Mesenchymal stem cell (in vitro differentiated cells and primary cell): ENCODE results near the gene GDAP2.
A peak's percentile ranks its signal among the peaks of the same experiment; 100 is the strongest.

Experiments
- DNase-seq: peaks from one replicate; pipeline ENCODE4 v3.0.0-alpha.2; 2013
- H2AFZ ChIP-seq: one replicate; pipeline ENCODE4 v1.6.1; 2013; ENCODE audit warnings: low read depth, mild to moderate bottlenecking, control low read depth, inconsistent platforms, low read length, moderate library complexity
- H2AK5ac ChIP-seq: 2 replicates; pipeline ENCODE4 v1.6.1; 2013; ENCODE audit warnings: low read length, moderate library complexity, mild to moderate bottlenecking, inconsistent platforms; ENCODE audit not compliant: severe bottlenecking
- H2BK120ac ChIP-seq: one replicate; pipeline ENCODE4 v1.6.1; 2013; ENCODE audit warnings: low read depth, mild to moderate bottlenecking, inconsistent platforms, low read length, moderate library complexity
- H2BK12ac ChIP-seq, 2 experiments: one replicate each; pipeline ENCODE4 v1.6.1; 2013; ENCODE audit warnings: inconsistent platforms in 2 of 2, low read length in 2 of 2, mild to moderate bottlenecking in 2 of 2, moderate library complexity in 2 of 2, control low read depth in 1 of 2
- H2BK15ac ChIP-seq: one replicate; pipeline ENCODE4 v1.6.1; 2013; ENCODE audit warnings: mild to moderate bottlenecking, low read depth, inconsistent platforms; ENCODE audit not compliant: poor library complexity, severe bottlenecking
- H2BK5ac ChIP-seq: 2 replicates; pipeline ENCODE4 v1.6.1; 2013; ENCODE audit warnings: low read depth, mild to moderate bottlenecking, low read length, control low read depth, inconsistent platforms; ENCODE audit not compliant: poor library complexity, severe bottlenecking
- H3K14ac ChIP-seq, 2 experiments: one replicate each; pipeline ENCODE4 v1.6.1; 2013; ENCODE audit warnings: inconsistent platforms in 2 of 2, low read length in 2 of 2, control low read depth in 1 of 2, mild to moderate bottlenecking in 1 of 2, moderate library complexity in 1 of 2
- H3K18ac ChIP-seq, 2 experiments: one replicate each; pipeline ENCODE4 v1.6.1; 2013; ENCODE audit warnings: inconsistent platforms in 2 of 2, low read length in 2 of 2, control low read depth in 1 of 2, low read depth in 1 of 2, mild to moderate bottlenecking in 1 of 2
- H3K23ac ChIP-seq, 2 experiments: one replicate each; pipeline ENCODE4 v1.6.1; 2013; ENCODE audit warnings: inconsistent platforms in 2 of 2, low read length in 2 of 2, mild to moderate bottlenecking in 2 of 2, moderate library complexity in 2 of 2, control low read depth in 1 of 2
- H3K27ac ChIP-seq: 2 replicates; pipeline ENCODE4 v1.5.1; 2013; ENCODE audit warnings: mild to moderate bottlenecking, moderate library complexity, low read length, control low read depth, inconsistent platforms; ENCODE audit not compliant: poor library complexity, severe bottlenecking
- H3K27me3 ChIP-seq, 2 experiments: 2 replicates each; pipeline versions ENCODE4 v1.6.1 to v1.7.0; 2013; ENCODE audit warnings: low read length in 2 of 2, mild to moderate bottlenecking in 2 of 2, moderate library complexity in 2 of 2, control low read depth in 1 of 2, inconsistent platforms in 1 of 2; ENCODE audit not compliant: control insufficient read depth in 1 of 2, insufficient read depth in 1 of 2
- H3K36me3 ChIP-seq, 2 experiments: 2 replicates each; pipeline versions ENCODE4 v1.6.1 to v1.7.0; 2013; ENCODE audit warnings: low read length in 2 of 2, control low read depth in 1 of 2, inconsistent platforms in 1 of 2, low read depth in 1 of 2, mild to moderate bottlenecking in 1 of 2; ENCODE audit not compliant: insufficient read depth in 2 of 2, control insufficient read depth in 1 of 2
- H3K4ac ChIP-seq, 2 experiments: one replicate each; pipeline ENCODE4 v1.6.1; 2013; ENCODE audit warnings: inconsistent platforms in 2 of 2, low read length in 2 of 2, mild to moderate bottlenecking in 2 of 2, moderate library complexity in 2 of 2, control low read depth in 1 of 2, low read depth in 1 of 2
- H3K4me1 ChIP-seq: 2 replicates; pipeline ENCODE4 v1.6.1; 2013; ENCODE audit warnings: low read depth, low read length, control low read depth; ENCODE audit not compliant: control insufficient read depth, insufficient read depth
- H3K4me2 ChIP-seq: 2 replicates; pipeline ENCODE4 v1.6.1; 2013; ENCODE audit warnings: low read length, mild to moderate bottlenecking, inconsistent platforms; ENCODE audit not compliant: poor library complexity, severe bottlenecking
- H3K4me3 ChIP-seq, 2 experiments: 2 replicates each; pipeline versions ENCODE4 v1.5.1 to v1.7.0; 2013; ENCODE audit warnings: low read length in 2 of 2, mild to moderate bottlenecking in 2 of 2, control low read depth in 1 of 2, low read depth in 1 of 2; ENCODE audit not compliant: insufficient read depth in 1 of 2
- H3K79me1 ChIP-seq: replicated peaks from 2 replicates; pipeline ENCODE4 v1.6.1; 2013; ENCODE audit warnings: mild to moderate bottlenecking, control low read depth, low read length, inconsistent platforms; ENCODE audit not compliant: poor library complexity, severe bottlenecking
- H3K9ac ChIP-seq: 2 replicates; pipeline ENCODE4 v1.7.0; 2013; ENCODE audit warnings: mild to moderate bottlenecking, low read length, moderate library complexity
- H3K9me3 ChIP-seq: 2 replicates; pipeline ENCODE4 v1.7.0; 2013; ENCODE audit warnings: mild to moderate bottlenecking, low read length; ENCODE audit not compliant: control insufficient read depth
- H4K8ac ChIP-seq: one replicate; pipeline ENCODE4 v1.6.1; 2013; ENCODE audit warnings: inconsistent platforms, mild to moderate bottlenecking, low read length, moderate library complexity
- H4K91ac ChIP-seq: one replicate; pipeline ENCODE4 v1.6.1; 2013; ENCODE audit warnings: mild to moderate bottlenecking, low read length, inconsistent platforms
- WGBS: methylation state at CpG from one replicate; pipeline ENCODE4 v1.1.7; 2013; ENCODE audit warnings: mixed read lengths; 5-methylcytosine and 5-hydroxymethylcytosine counted together

GDAP2 gene

DNA sequence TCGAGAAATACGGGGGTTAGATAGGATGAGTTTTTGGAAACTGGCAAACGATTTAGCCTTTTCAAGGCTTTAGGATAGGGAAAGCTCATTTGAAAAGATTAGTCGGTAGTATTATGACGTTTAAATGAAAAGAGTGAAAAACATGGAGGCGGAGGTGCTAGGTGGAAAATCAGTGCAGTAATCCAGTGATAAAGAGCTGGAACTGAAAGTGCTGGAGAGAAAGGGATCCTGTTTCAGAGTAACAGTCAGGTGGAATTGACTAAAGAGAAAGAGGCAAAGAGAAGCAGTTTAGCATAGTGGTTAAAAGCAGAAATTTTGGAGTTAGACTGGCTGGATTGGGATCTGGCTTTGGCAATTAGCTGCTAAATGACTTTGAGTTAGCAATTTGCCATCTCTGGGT is 1.1 kb upstream of the GDAP2 start:
- Histone ChIP-seq H2BK15ac (no peak overlapping the region), H2BK5ac (no peak overlapping the region), H2AK5ac (no peak overlapping the region), H3K36me3 (peaks cover 0 to 12% of the 10 kb centered on the region in 2 experiments), H4K8ac (no peak overlapping the region), H2BK12ac (no peak overlapping the region), H3K4me1 (peaks cover 3% of the 10 kb centered on the region), H4K91ac (no peak overlapping the region), H3K14ac (no peak overlapping the region), H3K23ac (no peak overlapping the region), H2BK120ac (no peak overlapping the region), H3K27ac (no peak overlapping the region), H3K9me3 (no peaks in the 10 kb centered on the region), H3K27me3 (no peaks in the 10 kb centered on the region), H3K9ac (peak overlapping the region; percentile 95), H3K4me2 (peak overlapping the region; percentile 81), H3K18ac (no peak overlapping the region), H3K79me1 (peaks cover 7% of the 10 kb centered on the region), H3K4ac (no peak overlapping the region), H3K4me3 (peak overlapping the region in 1 of 2 experiments; percentile 100), H2AFZ (no peak overlapping the region)
- 11% methylated on average over 6 of the region's 6 CpGs for WGBS
- peak; percentile 38 for DNase-seq

DNA sequence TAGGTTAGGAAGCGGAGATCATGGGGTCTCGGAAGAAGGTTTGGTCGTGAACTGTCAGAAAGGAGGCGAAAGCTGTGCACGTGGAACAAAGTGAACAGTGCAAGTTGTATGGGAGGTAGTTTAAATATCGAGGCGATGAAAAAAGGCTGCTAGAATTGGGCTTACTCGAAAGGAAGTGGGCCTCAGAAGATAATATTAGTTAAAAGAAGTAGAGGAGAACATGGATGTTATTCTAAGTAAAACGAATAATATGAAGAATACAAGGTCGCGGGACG is 689 bp upstream of the GDAP2 start:
- H3K4me2 ChIP-seq: peak overlapping the region; percentile 81
- WGBS: under 1% methylated on average over 12 of the region's 12 CpGs
- H3K4me1 ChIP-seq: peaks cover 3% of the 10 kb centered on the region
- no peaks in the 10 kb centered on the region for H3K27me3 ChIP-seq
- H3K36me3 ChIP-seq: peaks cover 0 to 9% of the 10 kb centered on the region in 2 experiments
- no peak overlapping the region for H4K91ac ChIP-seq
- no peak for DNase-seq
- no peak overlapping the region for H2BK12ac ChIP-seq
- peak overlapping the region; percentile 72 to 100 for H3K4me3 ChIP-seq
- no peaks in the 10 kb centered on the region for H3K9me3 ChIP-seq
- H2AFZ ChIP-seq: peak overlapping the region; percentile 30
- no peak overlapping the region for H3K23ac ChIP-seq
- H3K4ac ChIP-seq: peak overlapping the region in 1 of 2 experiments; percentile 61
- peak overlapping the region; percentile 95 for H3K9ac ChIP-seq
- H2BK120ac ChIP-seq: no peak overlapping the region
- no peak overlapping the region for H2BK5ac ChIP-seq
- peak overlapping the region in 1 of 2 experiments; percentile 5 for H3K14ac ChIP-seq
- H3K27ac ChIP-seq: peak overlapping the region; percentile 13
- H3K18ac ChIP-seq: peak overlapping the region in 1 of 2 experiments; percentile 55
- peaks cover 7% of the 10 kb centered on the region for H3K79me1 ChIP-seq
- no peak overlapping the region for H2AK5ac ChIP-seq
- H4K8ac ChIP-seq: no peak overlapping the region
- no peak overlapping the region for H2BK15ac ChIP-seq

DNA sequence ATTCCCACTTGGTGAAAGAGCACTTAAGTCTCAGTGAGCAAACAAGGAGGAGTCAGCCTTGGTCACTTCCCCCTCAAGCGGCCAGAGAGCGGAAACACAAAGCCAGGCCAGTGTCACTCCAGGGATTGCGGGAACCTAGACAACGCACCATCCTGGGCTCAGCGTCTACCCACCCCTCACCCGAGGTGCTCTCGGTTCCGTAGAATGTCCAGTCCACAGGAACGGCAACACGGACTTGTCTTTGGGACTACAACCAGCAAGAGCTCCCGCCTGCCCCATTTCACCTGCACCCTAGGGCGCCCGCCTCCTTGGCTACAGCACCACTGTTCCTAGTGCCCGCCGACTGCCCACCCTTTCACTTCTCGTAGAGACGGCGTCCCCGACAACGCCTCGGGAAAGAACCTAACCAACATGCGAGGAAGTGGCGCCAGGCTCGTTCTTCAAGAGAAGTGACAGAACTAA is 509 bp downstream of the GDAP2 start:
- Histone ChIP-seq H3K18ac (peak overlapping the region; percentile 13 to 53), H2BK12ac (peak overlapping the region in 1 of 2 experiments; percentile 7), H3K14ac (no peak overlapping the region), H3K9me3 (no peaks in the 10 kb centered on the region), H2BK15ac (peak overlapping the region; percentile 73), H2BK120ac (no peak overlapping the region), H4K8ac (peak overlapping the region; percentile 62), H3K4ac (peak overlapping the region in 1 of 2 experiments; percentile 3), H2BK5ac (no peak overlapping the region), H2AK5ac (no peak overlapping the region), H3K79me1 (peaks cover 6% of the 10 kb centered on the region), H2AFZ (peak overlapping the region; percentile 91), H3K9ac (peak overlapping the region; percentile 95), H3K4me1 (peaks cover 3% of the 10 kb centered on the region), H3K36me3 (peaks cover 0 to 4% of the 10 kb centered on the region in 2 experiments), H3K4me3 (peak overlapping the region; percentile 90 to 100), H3K27ac (peak overlapping the region; percentile 36), H3K4me2 (peak overlapping the region; percentile 70), H3K27me3 (no peaks in the 10 kb centered on the region), H3K23ac (no peak overlapping the region), H4K91ac (no peak overlapping the region)
- peak; percentile 83 for DNase-seq
- WGBS: under 1% methylated on average over 24 of the region's 24 CpGs

DNA sequence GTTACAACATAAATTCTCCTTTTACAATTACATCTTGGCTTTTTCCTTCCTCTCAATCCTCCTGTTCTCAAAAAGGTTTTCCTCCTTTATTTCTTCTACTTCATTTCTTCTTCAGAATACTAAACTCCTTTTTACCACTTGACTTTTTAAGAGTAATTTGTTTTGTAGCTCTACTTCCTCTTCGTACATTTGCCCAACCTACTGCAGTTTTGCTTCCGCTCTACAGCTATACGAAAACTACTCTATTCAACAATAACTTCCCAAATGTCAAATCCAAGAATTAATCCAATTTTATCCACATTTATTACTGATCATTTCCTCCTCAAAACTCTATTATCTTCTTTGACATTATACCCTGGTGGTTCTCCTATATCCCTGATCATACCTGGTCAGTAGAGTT is 3.4 kb downstream of the GDAP2 start:
- no peak overlapping the region for H3K23ac ChIP-seq
- H3K4me2 ChIP-seq: no peak overlapping the region
- H2AFZ ChIP-seq: no peak overlapping the region
- H3K18ac ChIP-seq: no peak overlapping the region
- peaks cover 7% of the 10 kb centered on the region for H3K79me1 ChIP-seq
- no peak overlapping the region for H2AK5ac ChIP-seq
- H3K27me3 ChIP-seq: no peaks in the 10 kb centered on the region
- peaks cover 0 to 6% of the 10 kb centered on the region in 2 experiments for H3K36me3 ChIP-seq
- H2BK12ac ChIP-seq: no peak overlapping the region
- no peak overlapping the region for H2BK5ac ChIP-seq
- H4K91ac ChIP-seq: no peak overlapping the region
- no peak overlapping the region for H4K8ac ChIP-seq
- WGBS: 94% methylated on average over 3 of the region's 3 CpGs
- no peak overlapping the region for H2BK120ac ChIP-seq
- H3K9me3 ChIP-seq: no peaks in the 10 kb centered on the region
- H3K14ac ChIP-seq: no peak overlapping the region
- H3K27ac ChIP-seq: no peak overlapping the region
- no peak overlapping the region for H3K4me3 ChIP-seq
- H3K9ac ChIP-seq: no peak overlapping the region
- H3K4ac ChIP-seq: no peak overlapping the region
- H3K4me1 ChIP-seq: peaks cover 2% of the 10 kb centered on the region
- DNase-seq: no peak
- no peak overlapping the region for H2BK15ac ChIP-seq
